Stomach (tissue), 4 donors: Measurements from ENCODE around the gene TM4SF18.

ENCODE experiments used
- POLR2A ChIP-seq, 4 donors: fragments of 450-650 bp; IDR thresholded peaks; one replicate each; pipeline ENCODE4 v1.6.1; 2016; ENCODE audit warnings: antibody characterized with exemption in 4 of 4, control low read depth in 2 of 4, mild to moderate bottlenecking in 1 of 4, moderate library complexity in 1 of 4
- TF ChIP-seq, protein P1 (sequence below), 7 experiments: fragments of 450-650 bp in 4 of 7; fragments of 200-600 bp in 3 of 7; sonication (generic) in 3 of 7; IDR thresholded peaks; one replicate each; pipeline ENCODE4 v1.5.1; 2016 to 2019; ENCODE audit warnings: antibody characterized with exemption in 7 of 7, control low read depth in 2 of 7, mild to moderate bottlenecking in 1 of 7

DNA sequence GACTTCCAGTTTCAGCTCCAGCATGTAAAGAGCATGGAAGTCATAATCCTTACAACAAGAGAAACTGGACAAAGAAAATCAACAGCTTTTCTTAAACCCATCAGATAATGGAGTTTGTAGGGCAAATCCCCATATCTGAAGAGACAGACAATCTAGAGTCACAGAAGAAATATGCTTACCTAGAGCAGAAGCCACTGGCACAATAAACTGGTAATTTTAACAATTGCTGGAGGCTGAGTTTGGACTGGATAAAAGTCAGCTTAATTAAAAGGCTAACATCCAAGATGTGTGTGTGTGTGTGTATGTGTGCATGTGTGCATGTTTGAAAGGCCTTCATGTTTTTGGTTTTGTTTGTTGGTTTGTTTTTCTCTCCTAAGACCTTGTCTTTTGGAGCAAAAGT, 50.6 kb downstream of the TM4SF18 start:
- TF ChIP-seq, protein P1, sequence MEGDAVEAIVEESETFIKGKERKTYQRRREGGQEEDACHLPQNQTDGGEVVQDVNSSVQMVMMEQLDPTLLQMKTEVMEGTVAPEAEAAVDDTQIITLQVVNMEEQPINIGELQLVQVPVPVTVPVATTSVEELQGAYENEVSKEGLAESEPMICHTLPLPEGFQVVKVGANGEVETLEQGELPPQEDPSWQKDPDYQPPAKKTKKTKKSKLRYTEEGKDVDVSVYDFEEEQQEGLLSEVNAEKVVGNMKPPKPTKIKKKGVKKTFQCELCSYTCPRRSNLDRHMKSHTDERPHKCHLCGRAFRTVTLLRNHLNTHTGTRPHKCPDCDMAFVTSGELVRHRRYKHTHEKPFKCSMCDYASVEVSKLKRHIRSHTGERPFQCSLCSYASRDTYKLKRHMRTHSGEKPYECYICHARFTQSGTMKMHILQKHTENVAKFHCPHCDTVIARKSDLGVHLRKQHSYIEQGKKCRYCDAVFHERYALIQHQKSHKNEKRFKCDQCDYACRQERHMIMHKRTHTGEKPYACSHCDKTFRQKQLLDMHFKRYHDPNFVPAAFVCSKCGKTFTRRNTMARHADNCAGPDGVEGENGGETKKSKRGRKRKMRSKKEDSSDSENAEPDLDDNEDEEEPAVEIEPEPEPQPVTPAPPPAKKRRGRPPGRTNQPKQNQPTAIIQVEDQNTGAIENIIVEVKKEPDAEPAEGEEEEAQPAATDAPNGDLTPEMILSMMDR (IDR thresholded peaks at IDR 0.05) = no peak
- no peak for TF ChIP-seq POLR2A (IDR thresholded peaks at IDR 0.05)
